ENCODE results near the gene DDX28.
"Not testable (repeated sequence)": the region's sequence is repeated elsewhere in the genome, so short reads cannot be mapped to it uniquely, and the experiment has no call there.

Gene DDX28

DNA sequence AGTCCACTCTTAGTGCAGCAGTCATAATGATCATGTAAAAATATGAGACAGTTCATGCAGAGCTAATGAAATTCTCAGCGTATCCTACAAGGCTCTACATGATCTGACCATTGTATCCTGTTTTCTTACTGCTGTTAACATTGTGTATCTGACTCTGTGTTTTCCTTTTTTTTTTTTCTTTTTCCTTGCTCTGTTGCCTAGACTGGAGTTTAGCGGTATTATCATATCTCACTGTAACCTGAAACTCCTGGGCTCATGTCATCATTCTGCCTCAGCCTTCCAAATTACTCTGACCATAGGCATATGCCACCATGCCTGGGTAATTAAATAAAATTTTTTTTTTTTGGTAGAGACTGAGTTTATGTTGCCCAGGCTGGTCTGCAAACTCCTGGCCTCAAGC is 12.2 kb upstream of the DDX28 start:
- DNase-seq, result no peak

- no peak for DNase-seq
These were observed 10.1 kb upstream of the DDX28 start for GRCh38 chr16:68033101-68033500.

DNA sequence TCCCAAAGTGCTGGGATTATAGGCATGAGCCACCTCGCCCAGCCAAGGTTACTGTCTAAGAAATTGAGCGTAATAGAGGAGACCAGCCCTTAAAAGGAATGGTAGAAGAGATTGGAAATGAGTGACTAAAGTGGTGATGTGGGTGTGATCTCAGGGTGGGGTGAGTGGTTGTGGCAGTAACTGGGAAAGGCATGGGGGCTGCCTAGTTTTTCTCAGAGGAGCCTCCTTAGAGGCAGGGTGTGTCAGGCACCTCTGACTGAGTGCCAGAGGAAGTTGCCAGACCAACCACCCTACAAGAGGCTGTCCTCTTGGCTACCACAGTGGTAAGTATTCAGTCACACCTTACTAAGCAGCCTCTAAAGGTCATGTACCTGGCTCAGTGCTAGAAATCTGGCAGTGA is 8.9 kb upstream of the DDX28 start:
- no peak for DNase-seq

- DNase-seq, result not testable (repeated sequence)
These were observed 7.1 kb upstream of the DDX28 start for GRCh38 chr16:68030108-68030507.

DNA sequence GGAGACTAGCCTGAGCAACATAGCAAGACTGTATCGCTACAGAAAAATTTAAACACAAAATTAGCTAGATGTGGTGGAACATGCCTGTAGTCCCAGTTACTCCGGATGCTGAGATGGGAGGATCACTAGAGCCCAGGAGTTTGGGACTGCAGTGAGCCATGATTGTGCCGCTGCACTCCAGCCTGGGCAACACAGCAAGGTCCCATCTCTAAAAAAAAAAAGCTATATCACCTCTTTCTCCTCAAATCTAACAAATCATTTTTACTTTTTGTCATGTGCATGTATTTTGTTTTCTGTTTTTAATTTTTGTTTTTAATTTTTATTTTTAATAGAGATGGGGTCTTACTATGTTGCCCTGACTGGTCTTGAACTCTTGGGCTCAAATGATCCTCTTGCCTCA is 6.0 kb upstream of the DDX28 start:
- no peak for DNase-seq

DNA sequence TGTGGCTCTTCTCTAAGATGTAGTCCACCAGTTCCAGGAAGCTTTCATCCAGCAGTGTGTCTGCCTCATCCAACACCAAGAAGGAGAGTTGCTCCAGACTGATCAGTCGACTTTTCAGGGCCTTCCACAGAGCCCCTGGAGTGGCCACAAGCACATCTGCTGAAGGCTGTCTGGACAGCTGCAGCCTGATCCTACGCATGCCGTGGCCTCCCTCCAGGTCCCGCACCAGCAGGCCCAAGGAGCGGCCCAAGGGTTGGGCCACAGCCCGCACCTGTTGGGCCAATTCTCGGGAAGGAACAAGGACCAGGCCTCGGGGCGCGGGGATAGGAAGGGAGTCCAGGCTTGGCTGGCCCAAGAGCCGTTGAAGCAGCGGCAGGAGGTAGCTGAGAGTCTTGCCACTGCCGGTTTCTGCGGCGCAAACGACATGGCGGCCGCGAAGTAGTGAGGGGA is 729 bp downstream of the DDX28 start:
- DNase-seq, result no peak

DNA sequence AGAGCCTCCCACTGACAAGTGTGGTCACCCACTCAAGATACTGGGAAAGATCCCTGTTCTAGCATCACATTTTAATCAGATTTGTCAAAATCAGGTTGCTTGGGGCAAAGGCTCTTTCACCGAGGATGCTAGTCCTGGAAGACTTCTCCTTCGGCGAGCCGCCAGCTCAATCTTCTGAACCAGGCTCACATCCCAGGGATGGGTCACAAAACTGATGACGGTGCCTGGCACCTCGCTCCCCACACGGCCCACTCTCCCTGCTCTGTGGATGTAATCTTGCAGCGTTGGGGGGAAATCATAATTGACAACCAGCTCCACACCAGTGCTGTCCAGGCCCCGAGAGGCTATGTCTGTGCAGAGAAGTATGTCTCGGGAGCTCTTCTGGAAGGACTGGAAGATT is 1.5 kb downstream of the DDX28 start:
- no peak for DNase-seq

DNA sequence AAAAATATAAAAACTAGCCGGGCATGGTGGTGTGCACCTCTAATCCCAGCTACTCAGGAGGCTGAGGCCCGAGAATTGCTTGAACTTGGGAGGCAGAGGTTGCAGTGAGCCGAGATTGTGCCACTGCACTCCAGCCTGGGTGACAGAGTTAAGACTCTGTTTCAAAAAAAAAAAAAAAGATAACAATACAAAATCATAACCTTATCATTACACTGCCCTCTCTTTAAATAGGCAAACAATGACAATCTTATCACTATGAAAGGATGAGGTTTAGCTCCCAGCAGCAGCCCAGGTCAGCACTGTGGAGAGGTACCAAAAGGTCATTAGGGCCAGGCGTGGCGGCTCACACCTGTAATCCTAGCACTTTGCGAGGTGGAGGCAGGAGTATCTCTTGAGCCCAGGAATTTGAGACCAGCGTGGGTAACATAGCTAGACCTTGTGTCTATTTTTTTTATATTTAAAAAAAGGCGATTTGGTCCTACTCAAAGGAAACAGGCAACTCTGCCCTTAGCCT is 3.8 kb downstream of the DDX28 start:
- no peak for DNase-seq

DNA sequence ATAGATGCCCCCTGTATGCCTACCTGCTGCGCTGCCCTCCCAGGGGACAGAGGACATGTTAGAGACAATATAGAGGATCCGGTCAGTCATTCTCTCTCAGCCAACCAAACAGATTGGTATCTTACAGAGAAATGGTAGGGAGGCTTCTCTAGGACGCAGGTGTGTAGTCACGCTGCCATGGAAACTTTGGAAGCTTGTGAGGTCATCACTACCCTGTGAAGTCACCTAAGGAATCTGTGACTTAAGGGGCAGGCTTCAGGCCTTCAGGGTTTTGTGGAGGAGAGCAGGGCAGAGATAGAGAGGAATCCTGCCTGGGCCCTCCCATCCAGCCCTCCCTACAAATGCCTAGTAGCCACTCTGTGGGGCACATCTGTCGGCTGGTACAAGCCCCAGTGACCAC is 7.4 kb downstream of the DDX28 start, which contains the start of gene DPEP2NB:
Gene DPEP2NB (minus strand): TSS at position 231 of the 400 bp plus-strand sequence. CDS start 141 bp downstream, at position 90.
- no peak for DNase-seq

- DNase-seq, result no peak
These were observed 9.6 kb downstream of the DDX28 start for GRCh38 chr16:68013440-68013839.

DNA sequence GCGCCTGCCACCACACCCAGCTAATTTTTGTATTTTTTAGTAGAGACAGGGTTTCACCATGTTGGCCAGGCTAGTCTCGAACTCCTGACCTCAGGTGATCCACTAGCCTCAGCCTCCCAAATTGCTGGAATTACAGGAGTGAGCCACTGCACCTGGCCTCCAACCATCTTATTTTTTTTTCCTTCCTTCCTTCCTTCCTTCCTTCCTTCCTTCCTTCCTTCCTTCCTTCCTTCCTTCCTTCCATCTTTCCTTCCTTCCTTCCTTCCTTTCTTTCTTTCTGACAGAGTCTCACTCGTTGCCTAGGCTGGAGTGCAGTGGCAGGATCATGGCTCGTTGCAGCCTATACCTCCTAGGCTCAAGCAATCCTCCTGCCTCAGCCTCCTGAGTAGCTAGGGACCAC is 13.2 kb downstream of the DDX28 start:
- not testable (repeated sequence) for DNase-seq

DNA sequence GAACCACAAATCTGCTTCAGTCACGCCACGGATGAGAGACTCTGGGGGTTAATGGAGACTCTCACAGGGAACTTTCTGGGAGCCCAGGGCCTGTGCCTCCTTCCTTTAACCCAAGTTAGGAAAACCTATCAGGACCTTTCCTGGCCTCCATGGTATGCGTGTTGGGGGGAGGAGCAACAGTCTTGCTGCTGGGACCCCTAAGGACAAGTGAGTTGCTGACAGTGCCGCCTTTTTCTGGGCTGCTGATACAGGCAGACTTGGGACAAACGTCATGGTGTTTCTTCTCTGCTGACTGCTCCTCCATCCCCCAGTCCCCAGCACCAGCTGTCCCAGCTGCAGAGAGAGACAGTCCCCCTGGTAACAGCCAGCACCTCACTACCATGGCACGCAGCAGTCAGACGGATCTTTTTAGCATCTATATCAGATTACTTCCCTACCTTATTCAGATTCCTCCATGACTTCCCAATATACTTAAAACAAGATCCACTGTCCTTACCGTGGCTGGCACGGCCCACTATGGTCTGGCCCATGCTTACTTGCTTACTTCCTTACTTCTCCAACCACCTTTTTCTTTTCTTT is 13.8 kb downstream of the DDX28 start:
- DNase-seq, result no peak

DNA sequence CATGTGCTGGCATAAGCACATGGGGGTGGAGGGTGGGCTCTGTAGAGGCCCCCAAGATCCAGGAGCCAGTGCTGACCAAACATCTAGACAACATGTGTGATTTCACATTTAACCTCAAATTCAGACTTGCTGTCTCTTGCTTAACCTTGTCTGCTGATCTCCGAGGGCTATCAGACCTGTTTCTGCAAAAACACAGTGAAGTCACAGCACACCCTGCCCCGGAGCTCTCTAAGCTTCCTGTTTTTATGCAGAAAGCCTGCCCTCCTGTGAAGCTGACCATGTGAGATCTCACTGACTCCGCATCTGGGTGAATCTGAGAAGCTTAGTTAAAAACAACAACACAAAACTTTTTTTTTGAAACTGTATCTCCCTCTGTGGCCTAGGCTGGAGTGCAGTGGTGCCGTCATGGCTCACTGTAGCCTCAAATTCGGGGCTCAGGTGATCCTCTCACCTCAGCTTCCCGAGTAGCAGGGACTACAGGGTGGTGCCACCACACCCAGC is 17.2 kb downstream of the DDX28 start:
- DNase-seq, result no peak

DNA sequence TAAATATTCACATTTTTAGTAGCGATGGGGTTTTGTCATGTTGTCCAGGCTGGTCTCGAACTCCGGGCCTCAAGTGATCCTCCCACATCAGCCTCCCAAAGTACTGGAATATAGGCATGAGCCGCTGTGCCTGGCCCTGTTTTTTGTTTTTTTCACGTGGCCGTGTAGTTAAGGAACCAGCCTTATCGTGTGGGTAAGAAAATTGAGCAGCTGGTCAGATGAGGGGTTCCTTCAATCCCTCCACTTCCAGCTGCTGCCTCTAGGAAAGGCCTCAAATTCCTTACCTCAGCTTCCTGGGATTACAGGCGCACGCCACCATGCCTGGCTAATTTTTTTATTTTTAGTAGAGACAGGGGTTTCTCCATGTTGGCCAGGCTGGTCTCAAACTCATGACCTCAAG is 17.8 kb downstream of the DDX28 start:
- DNase-seq, result no peak

DNA sequence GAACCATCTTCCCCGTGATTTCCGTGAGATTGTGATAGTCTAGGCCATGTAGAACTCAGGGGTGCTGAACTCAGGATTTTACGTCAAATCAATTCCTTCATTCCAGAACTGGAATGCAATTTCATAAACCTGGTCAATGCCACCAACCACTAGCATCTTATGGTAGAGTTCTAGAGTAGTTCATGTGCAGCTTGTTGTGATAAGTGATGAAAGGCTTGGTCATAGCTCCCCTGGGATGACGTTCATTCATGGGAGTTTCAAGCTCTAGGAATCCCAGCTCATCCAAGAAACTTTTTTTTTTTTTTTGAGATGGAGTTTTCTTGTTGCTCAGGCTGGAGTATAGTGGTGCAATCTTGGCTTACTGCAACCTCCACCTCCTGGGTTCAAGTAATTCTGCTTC is 20.0 kb downstream of the DDX28 start:
- DNase-seq, result no peak

- no peak for DNase-seq
These were observed 22.6 kb downstream of the DDX28 start for GRCh38 chr16:68000450-68000849.

GRCh38 chr16:67999985-68000384 is 23.0 kb downstream of the DDX28 start:
- DNase-seq, result no peak

GRCh38 chr16:67998779-67999688 is 24.0 kb downstream of the DDX28 start, which contains the start of gene DPEP2:
Gene DPEP2, minus strand, starts transcription at chr16:67999484. Its CDS starts 6,272 bp downstream, at chr16:67993212.
- DNase-seq, result not testable (repeated sequence)

DNA sequence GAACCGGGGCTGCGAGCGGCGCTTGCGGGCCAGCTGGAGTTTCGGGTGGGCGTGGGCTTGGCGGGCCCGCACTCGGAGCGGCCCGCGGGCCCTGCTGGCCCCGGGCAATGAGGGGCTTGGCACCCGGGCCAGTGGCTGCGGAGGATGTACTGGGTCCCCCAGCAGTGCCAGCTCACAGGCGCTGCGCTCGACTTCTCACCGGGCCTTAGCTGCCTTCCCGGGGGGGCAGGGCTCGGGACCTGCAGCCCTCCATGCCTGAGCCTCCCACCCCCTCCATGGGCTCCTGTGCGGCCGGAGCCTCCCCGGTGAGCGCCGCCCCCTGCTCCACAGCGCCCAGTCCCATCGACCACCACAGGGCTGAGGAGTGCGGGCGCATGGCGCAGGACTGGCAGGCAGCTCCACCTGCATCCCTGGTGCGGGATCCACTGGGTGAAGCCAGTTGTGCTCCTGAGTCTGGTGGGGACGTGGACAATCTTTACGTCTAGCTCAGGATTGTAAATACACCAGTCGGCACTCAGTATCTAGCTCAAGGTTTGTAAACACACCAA is 24.7 kb downstream of the DDX28 start:
- DNase-seq, result not testable (repeated sequence)

DNA sequence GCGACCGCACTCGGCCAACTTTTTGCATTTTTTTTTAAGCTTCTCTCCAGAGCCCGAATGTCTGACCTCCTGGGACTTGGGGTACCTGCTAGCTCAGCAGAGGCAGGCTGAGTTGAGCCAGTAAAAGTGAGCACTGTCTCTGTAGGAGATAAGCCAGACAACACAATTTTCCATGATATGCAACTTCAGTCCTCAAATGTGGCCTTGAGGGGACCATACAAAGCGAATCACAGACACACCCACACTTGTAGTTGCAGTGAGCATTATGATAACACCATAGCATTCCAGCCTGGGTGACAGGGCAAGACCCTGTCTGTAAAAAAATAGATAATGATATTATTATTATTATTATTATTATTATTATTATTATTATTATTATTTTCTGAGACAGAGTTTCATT is 26.4 kb downstream of the DDX28 start:
- DNase-seq, result no peak

DNA sequence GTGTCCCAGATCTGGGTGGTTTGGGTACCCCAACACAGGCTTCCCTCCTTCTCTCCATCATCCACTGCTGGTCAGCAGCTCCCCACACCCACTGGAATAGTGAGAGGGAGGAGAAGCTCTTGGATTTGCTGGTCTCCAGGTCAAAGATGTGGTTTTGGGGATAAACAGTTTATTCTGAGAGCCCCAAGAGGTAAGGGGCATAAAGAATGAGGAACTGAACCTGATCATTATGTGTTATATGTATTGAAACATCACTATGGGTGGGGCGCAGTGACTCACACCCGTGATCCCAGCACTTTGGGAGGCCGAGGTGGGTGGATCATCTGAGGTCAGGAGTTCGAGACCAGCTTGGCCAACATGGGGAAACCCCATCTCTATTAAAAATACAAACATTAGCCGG is 27.6 kb downstream of the DDX28 start:
- DNase-seq, result no peak

DNA sequence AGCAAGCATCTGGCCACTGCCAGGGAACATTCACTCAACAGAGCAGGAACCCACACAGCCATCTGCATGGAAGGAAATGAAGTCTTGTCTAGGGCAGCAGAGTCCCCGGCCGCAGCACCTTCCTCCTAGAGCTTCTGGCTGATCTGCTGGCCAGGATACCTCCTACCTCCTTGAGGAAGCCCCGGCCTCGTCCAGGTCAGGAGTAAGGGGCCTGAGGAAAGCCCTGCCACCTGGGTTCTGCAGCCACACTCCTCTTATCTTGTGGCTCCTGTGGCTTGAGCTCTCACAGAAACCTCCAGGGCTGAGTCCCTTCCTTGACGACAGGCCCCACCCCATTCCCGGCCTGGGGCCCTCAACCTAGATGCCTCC is 29.0 kb downstream of the DDX28 start:
- not testable (repeated sequence) for DNase-seq

Measured in cortex of kidney (tissue), 1 donor.